GM21786 (cell line): ENCODE results near the gene ISCA1.

Source experiments
- ATAC-seq: cut with Tn5 transposase; IDR thresholded peaks from one replicate; pipeline ENCODE4 v1.9.1; 2021; ENCODE audit not compliant: unreplicated experiment

Gene ISCA1

DNA sequence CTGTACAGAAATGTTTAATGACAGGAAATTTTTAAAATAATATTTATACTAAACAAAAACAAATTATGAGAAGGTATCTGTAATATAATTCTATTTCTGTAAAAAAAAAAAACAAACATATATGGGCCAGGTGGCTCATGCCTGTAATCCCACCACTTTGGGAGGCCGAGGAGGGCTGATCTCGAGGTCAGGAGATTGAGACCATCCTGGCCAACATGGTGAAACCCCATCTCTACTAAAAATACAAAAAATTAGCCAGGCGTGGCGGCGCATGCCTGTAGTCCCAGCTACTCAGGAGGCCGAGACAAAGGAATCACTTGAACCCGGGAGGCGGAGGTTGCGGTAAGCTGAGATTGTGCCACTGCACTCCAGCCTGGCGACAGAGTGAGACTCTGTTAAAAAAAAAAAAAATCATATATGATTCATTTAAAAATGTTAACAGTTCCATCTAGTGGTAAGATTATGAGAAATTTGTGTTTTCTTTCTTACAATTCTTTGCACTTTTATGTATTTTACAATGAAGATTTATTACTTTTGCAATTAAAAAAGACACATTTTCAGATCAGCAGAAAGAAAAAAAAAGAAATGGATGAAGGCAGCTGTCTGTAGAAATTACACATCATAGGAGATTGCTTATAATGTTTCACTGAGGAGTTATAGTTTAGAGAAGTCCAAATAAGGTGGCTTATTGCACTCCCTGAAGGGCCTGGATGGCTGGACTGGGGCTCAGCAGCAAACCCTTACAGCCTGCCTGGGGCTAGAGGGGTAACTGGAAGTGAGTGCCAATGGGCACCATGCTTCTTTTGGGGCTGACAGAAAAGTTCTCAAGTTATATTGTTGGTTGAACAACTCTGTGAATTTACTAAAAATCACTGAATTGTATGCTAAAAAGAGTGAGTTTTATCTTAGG is 43.2 kb downstream of the ISCA1 start:
- no peak for ATAC-seq

- no peak for ATAC-seq
Observed at GRCh38 chr9:86230858-86231257, 51.5 kb downstream of the ISCA1 start.

DNA sequence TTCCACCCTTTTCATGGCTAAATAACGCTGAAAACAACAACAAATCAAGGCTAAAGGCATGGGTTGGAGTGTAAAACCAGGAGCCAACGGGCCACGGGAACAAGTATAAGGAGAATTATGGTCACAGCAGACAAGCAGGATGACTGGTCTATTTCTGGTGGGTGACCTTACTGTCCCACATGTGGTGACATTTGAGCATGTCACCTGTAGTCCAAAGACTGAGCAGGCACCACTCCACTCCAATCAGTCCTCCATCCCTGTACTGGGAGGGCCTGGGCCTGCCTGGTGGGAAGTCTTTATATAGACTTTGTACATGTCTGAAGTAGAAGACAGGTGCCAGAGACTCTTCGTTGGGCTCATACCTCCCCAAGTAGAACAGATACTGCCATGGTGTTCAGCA is 59.7 kb downstream of the ISCA1 start:
- ATAC-seq, result no peak

DNA sequence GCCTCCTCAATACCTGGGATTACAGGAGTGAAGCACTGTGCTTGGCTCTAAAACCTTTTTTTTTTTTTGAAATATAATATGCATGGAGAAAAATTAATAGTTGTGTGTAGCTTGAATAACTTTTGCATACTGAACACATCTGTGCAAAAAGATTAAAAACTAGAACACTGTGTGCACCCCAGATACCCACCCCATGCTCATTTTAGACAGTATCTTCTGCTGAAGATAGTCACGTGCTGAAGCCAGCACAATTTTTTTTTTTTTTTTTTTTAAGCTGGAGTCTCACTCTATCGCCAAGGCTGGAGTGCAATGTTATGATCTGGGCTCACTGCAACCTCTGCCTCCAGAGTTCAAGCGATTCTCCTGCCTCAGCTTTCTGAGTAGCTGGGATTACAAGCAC is 62.7 kb downstream of the ISCA1 start:
- ATAC-seq, result no peak

DNA sequence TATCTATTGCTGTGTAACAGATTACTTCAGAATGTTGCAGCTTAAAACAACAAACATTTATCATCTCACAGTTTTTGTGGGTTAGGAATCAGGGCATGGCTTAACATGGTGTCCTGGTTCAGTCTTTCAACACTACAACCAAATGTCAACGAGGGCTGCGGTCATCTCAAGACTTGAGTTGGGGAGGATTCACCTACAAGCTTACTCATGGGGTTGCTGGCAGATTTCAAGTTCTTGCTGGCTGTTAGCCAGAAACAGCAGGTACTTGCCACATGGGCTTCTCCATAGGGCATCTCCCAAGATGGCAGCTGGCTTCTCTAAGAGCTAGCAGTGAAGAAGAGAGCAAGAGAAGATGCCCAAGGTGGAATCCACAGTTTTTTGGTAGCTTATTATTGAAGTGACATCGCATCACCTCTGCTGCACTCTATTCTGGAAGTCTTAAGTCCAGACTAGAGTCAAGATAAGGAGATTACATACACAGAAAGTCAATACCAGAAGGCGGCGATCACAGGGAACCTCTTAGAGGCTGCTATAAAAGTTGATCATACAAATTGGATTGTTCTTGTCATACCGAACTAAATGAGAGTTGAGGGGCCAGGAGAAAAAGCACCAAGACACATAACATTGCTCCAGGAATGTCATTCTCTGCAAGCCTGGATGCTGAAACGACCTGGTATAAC is 65.1 kb downstream of the ISCA1 start:
- ATAC-seq, result no peak
